Measurements from ENCODE around the gene RNF13.

The RNF13 gene

GRCh38 chr3:149898771-149899170 is 85.8 kb downstream of the RNF13 start:
- Histone ChIP-seq H3K4me3 (ENCODE audit: low read depth, low read length) (no peak overlapping the region), H3K27me3 (ENCODE audit: insufficient read depth, low read depth, severe bottlenecking) (no peaks in the 10 kb centered on the region), H3K9me3 (ENCODE audit: severe bottlenecking) (no peaks in the 10 kb centered on the region), H3K27ac (no peak overlapping the region), H3K36me3 (no peaks in the 10 kb centered on the region)
- TF ChIP-seq CTCF (IDR thresholded peaks at IDR 0.05; ENCODE audit: low read depth, low read length) = no peak
- no peak for DNase-seq

GRCh38 chr3:149900322-149900721 is 87.3 kb downstream of the RNF13 start:
- no peaks in the 10 kb centered on the region for H3K36me3 ChIP-seq
- no peaks in the 10 kb centered on the region for H3K9me3 ChIP-seq (ENCODE audit: severe bottlenecking)
- TF ChIP-seq CTCF (IDR thresholded peaks at IDR 0.05; ENCODE audit: low read depth, low read length) = no peak
- DNase-seq = no peak
- no peaks in the 10 kb centered on the region for H3K27me3 ChIP-seq (ENCODE audit: insufficient read depth, low read depth, severe bottlenecking)
- no peak overlapping the region for H3K4me3 ChIP-seq (ENCODE audit: low read depth, low read length)
- H3K27ac ChIP-seq = no peak overlapping the region

GRCh38 chr3:149901770-149902169 is 88.8 kb downstream of the RNF13 start:
- H3K27ac ChIP-seq = no peak overlapping the region
- no peaks in the 10 kb centered on the region for H3K9me3 ChIP-seq (ENCODE audit: severe bottlenecking)
- H3K4me3 ChIP-seq (ENCODE audit: low read depth, low read length) = no peak overlapping the region
- no peak for TF ChIP-seq CTCF (IDR thresholded peaks at IDR 0.05; ENCODE audit: low read depth, low read length)
- no peaks in the 10 kb centered on the region for H3K27me3 ChIP-seq (ENCODE audit: insufficient read depth, low read depth, severe bottlenecking)
- no peak for DNase-seq
- no peaks in the 10 kb centered on the region for H3K36me3 ChIP-seq

- DNase-seq = no peak
- Histone ChIP-seq H3K4me3 (ENCODE audit: low read depth, low read length) (no peak overlapping the region), H3K27me3 (ENCODE audit: insufficient read depth, low read depth, severe bottlenecking) (no peaks in the 10 kb centered on the region), H3K27ac (no peak overlapping the region), H3K9me3 (ENCODE audit: severe bottlenecking) (no peaks in the 10 kb centered on the region), H3K36me3 (no peaks in the 10 kb centered on the region)
- no peak for TF ChIP-seq CTCF (IDR thresholded peaks at IDR 0.05; ENCODE audit: low read depth, low read length)
Measured at GRCh38 chr3:149902498-149903139, 89.6 kb downstream of the RNF13 start.

GRCh38 chr3:149906036-149906435 is 93.0 kb downstream of the RNF13 start:
- Histone ChIP-seq H3K9me3 (ENCODE audit: severe bottlenecking) (no peaks in the 10 kb centered on the region), H3K36me3 (no peaks in the 10 kb centered on the region), H3K4me3 (ENCODE audit: low read depth, low read length) (no peak overlapping the region), H3K27me3 (ENCODE audit: insufficient read depth, low read depth, severe bottlenecking) (no peaks in the 10 kb centered on the region), H3K27ac (no peak overlapping the region)
- TF ChIP-seq CTCF (IDR thresholded peaks at IDR 0.05; ENCODE audit: low read depth, low read length) = no peak
- no peak for DNase-seq

- Histone ChIP-seq H3K27ac (peak overlapping the region; percentile 93), H3K36me3 (no peaks in the 10 kb centered on the region), H3K9me3 (ENCODE audit: severe bottlenecking) (no peaks in the 10 kb centered on the region), H3K27me3 (ENCODE audit: insufficient read depth, low read depth, severe bottlenecking) (no peaks in the 10 kb centered on the region), H3K4me3 (ENCODE audit: low read depth, low read length) (no peak overlapping the region)
- peak; percentile 67 for DNase-seq
- TF ChIP-seq CTCF (IDR thresholded peaks at IDR 0.05; ENCODE audit: low read depth, low read length) = no peak
Measured at GRCh38 chr3:149908424-149908957, 95.5 kb downstream of the RNF13 start.
